ENCODE results near the gene CACNA1E.

DNA sequence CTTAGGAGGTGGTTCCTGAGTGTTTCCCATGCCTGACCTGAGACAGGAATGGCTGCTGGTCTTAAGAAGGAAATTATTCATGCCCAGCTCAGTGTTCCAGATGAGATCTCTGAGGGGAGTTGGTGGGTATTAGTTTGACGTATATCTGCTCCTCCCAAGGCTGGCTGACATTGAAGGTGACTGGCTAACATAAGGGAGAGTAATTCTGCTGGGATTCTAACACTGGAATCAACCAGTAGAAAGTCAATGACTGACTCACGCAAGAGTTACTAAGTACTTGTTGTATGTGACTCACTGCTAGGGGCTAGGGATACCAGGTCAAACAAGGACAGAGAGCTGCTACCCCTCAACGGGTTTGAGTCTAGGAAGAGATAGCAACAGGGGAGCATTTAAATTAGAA, 177.3 kb downstream of the CACNA1E start:
- TF ChIP-seq ZFP30 (CRISPR knock-in tag; IDR thresholded peaks at IDR 0.05) (no peak), ZNF8 (CRISPR knock-in tag; IDR thresholded peaks at IDR 0.05) (no peak)

All from SK-N-SH treated with all-trans-retinoic acid at 6 μM for 48 hours (cell line).